SK-N-SH (cell line): ENCODE data around the gene TULP4. TPM values are rescaled to one million over a fixed set of nuclear protein-coding genes. Genes with fewer than 3 reads are reported as not detected.

ENCODE experiments used
- CTCF ChIA-PET: fragments of 300-600, 350-600 bp; formaldehyde crosslinking; extraction: SDS; loops from one replicate; lab custom pipeline; 2021; lab: Yijun Ruan, JAX
- POLR2A ChIA-PET: fragments of 350-600 bp; sonication (Branson Sonifier 250); formaldehyde crosslinking; extraction: SDS; loops from one replicate; lab custom pipeline; 2020; ENCODE audit warnings: antibody characterized with exemption, inconsistent platforms; lab: Yijun Ruan, JAX
- DNase-seq: peaks from one replicate; pipeline ENCODE4 v3.0.0; 2012
- H2AFZ ChIP-seq: fragments of 200-600 bp; sonication (generic); 2 replicates; pipeline ENCODE4 v1.8.1; 2016; ENCODE audit warnings: antibody characterized with exemption, mild to moderate bottlenecking, low read depth
- H3F3A ChIP-seq: fragments of 200-600 bp; sonication (generic); replicated peaks from 2 replicates; pipeline ENCODE3; 2016; ENCODE audit warnings: antibody characterized with exemption, mild to moderate bottlenecking; ENCODE audit not compliant: insufficient read depth
- H3K27ac ChIP-seq, 2 experiments: fragments of 200-500 bp in 1 of 2; fragments of 200-600 bp in 1 of 2; sonication (Bioruptor generic) in 1 of 2; sonication (generic), shearing (Covaris generic) in 1 of 2; 2 replicates each; pipeline versions ENCODE4 v1.5.1 to v1.6.1; 2014 to 2016; ENCODE audit warnings: low read depth in 2 of 2, inconsistent platforms in 1 of 2, low read length in 1 of 2, mild to moderate bottlenecking in 1 of 2, mixed read lengths in 1 of 2
- H3K27me3 ChIP-seq: fragments of 200-600 bp; sonication (generic), shearing (Covaris generic); 2 replicates; pipeline ENCODE4 v1.6.1; 2016; ENCODE audit warnings: mixed run types; ENCODE audit not compliant: insufficient read depth
- H3K36me3 ChIP-seq, 2 experiments: fragments of 200-500 bp in 1 of 2; fragments of 200-600 bp in 1 of 2; sonication (Bioruptor generic) in 1 of 2; sonication (generic) in 1 of 2; replicated peaks in 1 of 2; 2 replicates each; pipeline versions ENCODE3 to v1.5.1; 2014 to 2016; ENCODE audit warnings: low read length in 1 of 2, mild to moderate bottlenecking in 1 of 2; ENCODE audit not compliant: insufficient read depth in 2 of 2, control insufficient read depth in 1 of 2
- H3K4me1 ChIP-seq, 2 experiments: fragments of 200-500 bp in 1 of 2; fragments of 200-600 bp in 1 of 2; sonication (Bioruptor generic) in 1 of 2; sonication (generic), shearing (Covaris generic) in 1 of 2; 2 replicates each; pipeline versions ENCODE4 v1.5.1 to v1.6.1; 2014 to 2016; ENCODE audit warnings: low read depth in 1 of 2, low read length in 1 of 2, mixed run types in 1 of 2; ENCODE audit not compliant: insufficient read depth in 2 of 2, control insufficient read depth in 1 of 2
- H3K4me2 ChIP-seq: fragments of 200-600 bp; sonication (generic), shearing (Covaris generic); 2 replicates; pipeline ENCODE4 v1.6.1; 2017; ENCODE audit warnings: mixed run types
- H3K4me3 ChIP-seq, 2 experiments: fragments of 200-500 bp in 1 of 2; fragments of 200-600 bp in 1 of 2; sonication (Bioruptor generic) in 1 of 2; sonication (generic), shearing (Covaris generic) in 1 of 2; 2 replicates each; pipeline versions ENCODE4 v1.5.1 to v1.8.1; 2014 to 2016; ENCODE audit warnings: low read depth in 2 of 2, inconsistent platforms in 1 of 2, low read length in 1 of 2, mild to moderate bottlenecking in 1 of 2, mixed read lengths in 1 of 2, moderate library complexity in 1 of 2
- H3K79me2 ChIP-seq: fragments of 200-600 bp; sonication (generic); 2 replicates; pipeline ENCODE4 v1.8.1; 2017; ENCODE audit warnings: mild to moderate bottlenecking; ENCODE audit not compliant: insufficient read depth
- H3K9ac ChIP-seq: fragments of 200-600 bp; sonication (generic); 2 replicates; pipeline ENCODE4 v1.6.1; 2017; ENCODE audit warnings: mixed run types
- H3K9me2 ChIP-seq: fragments of 200-600 bp; sonication (generic); 2 replicates; pipeline ENCODE4 v1.6.1; 2017; ENCODE audit warnings: mixed run types
- H3K9me3 ChIP-seq: fragments of 200-600 bp; sonication (generic); 2 replicates; pipeline ENCODE4 v1.6.1; 2017; ENCODE audit warnings: mixed run types, mild to moderate bottlenecking, moderate library complexity
- H4K20me1 ChIP-seq: fragments of 200-600 bp; sonication (generic); 2 replicates; pipeline ENCODE4 v1.6.1; 2017; ENCODE audit warnings: mild to moderate bottlenecking, mixed run types; ENCODE audit not compliant: insufficient read depth
- CHD2 ChIP-seq: fragments of 150-350 bp; IDR thresholded peaks from 2 replicates; pipeline ENCODE4 v1.6.1; 2018; ENCODE audit warnings: low read length; ENCODE audit not compliant: partially characterized antibody
- EP300 ChIP-seq, 2 experiments: IDR thresholded peaks; 2 replicates each; pipeline versions ENCODE4 v1.4.0 to v1.6.1; 2012; ENCODE audit warnings: borderline replicate concordance in 1 of 2, low read depth in 1 of 2, low read length in 1 of 2
- FOSL2 ChIP-seq: IDR thresholded peaks from 2 replicates; pipeline ENCODE4 v1.4.0; 2012; ENCODE audit warnings: low read depth, mild to moderate bottlenecking, moderate library complexity, borderline replicate concordance
- FOXJ3 ChIP-seq: sonication (generic); formaldehyde crosslinking; IDR thresholded peaks from 2 replicates; pipeline ENCODE4 v1.5.1; 2020; ENCODE audit warnings: mild to moderate bottlenecking, missing genetic modification reagents
- GABPA ChIP-seq: IDR thresholded peaks from 2 replicates; pipeline ENCODE4 v1.4.0; 2012; ENCODE audit warnings: low read depth, mild to moderate bottlenecking
- GATA2 ChIP-seq: sonication (generic); formaldehyde crosslinking; IDR thresholded peaks from 2 replicates; pipeline ENCODE4 v1.5.0; 2020; ENCODE audit warnings: mild to moderate bottlenecking, missing genetic modification reagents
- JUND ChIP-seq: IDR thresholded peaks from 2 replicates; pipeline ENCODE4 v1.4.0; 2012
- MAX ChIP-seq: IDR thresholded peaks from 2 replicates; pipeline ENCODE4 v1.4.0; 2012; ENCODE audit warnings: low read depth
- MEF2A ChIP-seq: IDR thresholded peaks from 2 replicates; pipeline ENCODE4 v1.4.0; 2012; ENCODE audit warnings: low read depth, borderline replicate concordance
- NFIC ChIP-seq: IDR thresholded peaks from 2 replicates; pipeline ENCODE4 v1.4.0; 2012; ENCODE audit warnings: borderline replicate concordance
- PBX3 ChIP-seq: IDR thresholded peaks from 2 replicates; pipeline ENCODE4; 2012
- POLR2AphosphoS5 ChIP-seq: IDR thresholded peaks from 2 replicates; pipeline ENCODE4 v1.6.1; 2012; ENCODE audit warnings: low read depth, low read length
- SIN3A ChIP-seq: IDR thresholded peaks from 2 replicates; pipeline ENCODE4 v1.6.1; 2012; ENCODE audit warnings: low read depth, mild to moderate bottlenecking, low read length, moderate library complexity, borderline replicate concordance
- TCF12 ChIP-seq: IDR thresholded peaks from 2 replicates; pipeline ENCODE4 v1.4.0; 2012
- USF1 ChIP-seq: IDR thresholded peaks from 2 replicates; pipeline ENCODE4 v1.4.0; 2012; ENCODE audit warnings: low read depth, borderline replicate concordance
- YY1 ChIP-seq: IDR thresholded peaks from 2 replicates; pipeline ENCODE4 v1.4.0; 2012; ENCODE audit warnings: low read depth, mild to moderate bottlenecking
- WGBS: methylation state at CpG from one replicate; pipeline ENCODE4 v1.1.6; 2017; ENCODE audit warnings: low lambda C conversion rate; 5-methylcytosine and 5-hydroxymethylcytosine counted together
- polyA plus RNA-seq, 3 experiments: library from polyadenylated mRNA; depleted of rRNA; stranded (reverse); fragments of >200 nt; gene quantifications; 2 replicates each; pipeline ENCODE4 v1.2.3, GENCODE V29; 2012
- TF ChIP-seq, protein P1 (sequence below): fragments of 150-350 bp; IDR thresholded peaks from 2 replicates; pipeline ENCODE4 v1.6.1; 2017; ENCODE audit warnings: antibody characterized with exemption, low read length, low read depth, borderline replicate concordance
- TF ChIP-seq, protein P2 (sequence below): IDR thresholded peaks from 2 replicates; pipeline ENCODE4 v1.6.1; 2012; ENCODE audit warnings: mild to moderate bottlenecking, low read depth, low read length, moderate library complexity

Gene TULP4
- polyA plus RNA-seq, 1 of the 3 experiments (the other 2 are of a cell fraction), result 5.9 TPM

DNA sequence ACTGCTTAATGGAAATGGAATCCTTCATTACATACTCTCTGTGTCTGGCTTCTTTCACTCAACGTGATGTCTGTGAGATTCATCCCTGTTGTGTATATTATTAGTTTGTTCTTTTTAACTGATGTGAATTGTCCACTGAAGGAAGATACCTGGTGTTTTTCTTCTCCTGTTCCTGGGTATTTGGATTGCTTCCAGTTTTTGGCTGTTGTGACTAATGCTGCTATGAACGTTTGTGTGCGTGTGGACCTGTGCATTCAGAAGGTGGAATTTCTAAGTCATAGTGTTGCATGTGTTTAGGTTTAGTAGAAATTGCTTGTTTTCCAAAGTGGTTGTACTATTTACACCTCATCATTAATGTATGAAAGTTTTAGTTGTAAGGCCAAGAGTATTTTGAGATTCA, 3.8 kb downstream of the TULP4 start:
- H3K9me2 ChIP-seq, result no peaks in the 10 kb centered on the region
- H3K27ac ChIP-seq, result no peak overlapping the region
- H3K9ac ChIP-seq, result no peak overlapping the region
- no peak for DNase-seq
- peaks cover 0 to 2% of the 10 kb centered on the region in 2 experiments; a peak in 3 of 4 replicates for H3K4me1 ChIP-seq
- peaks cover 58% of the 10 kb centered on the region for H3K79me2 ChIP-seq
- no peak overlapping the region for H3K4me3 ChIP-seq
- H4K20me1 ChIP-seq, result peaks cover 4% of the 10 kb centered on the region; the same call in 1 of the 2 replicates
- POLR2A ChIA-PET, result no interaction called here
- H2AFZ ChIP-seq, result no peak overlapping the region
- no peaks in the 10 kb centered on the region for H3F3A ChIP-seq
- WGBS, result 66% methylated on average over 3 of the region's 3 CpGs
- TF ChIP-seq SIN3A, result no peak
- TF ChIP-seq, protein P1, sequence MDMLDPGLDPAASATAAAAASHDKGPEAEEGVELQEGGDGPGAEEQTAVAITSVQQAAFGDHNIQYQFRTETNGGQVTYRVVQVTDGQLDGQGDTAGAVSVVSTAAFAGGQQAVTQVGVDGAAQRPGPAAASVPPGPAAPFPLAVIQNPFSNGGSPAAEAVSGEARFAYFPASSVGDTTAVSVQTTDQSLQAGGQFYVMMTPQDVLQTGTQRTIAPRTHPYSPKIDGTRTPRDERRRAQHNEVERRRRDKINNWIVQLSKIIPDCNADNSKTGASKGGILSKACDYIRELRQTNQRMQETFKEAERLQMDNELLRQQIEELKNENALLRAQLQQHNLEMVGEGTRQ, result no peak
- TF ChIP-seq, protein P2, sequence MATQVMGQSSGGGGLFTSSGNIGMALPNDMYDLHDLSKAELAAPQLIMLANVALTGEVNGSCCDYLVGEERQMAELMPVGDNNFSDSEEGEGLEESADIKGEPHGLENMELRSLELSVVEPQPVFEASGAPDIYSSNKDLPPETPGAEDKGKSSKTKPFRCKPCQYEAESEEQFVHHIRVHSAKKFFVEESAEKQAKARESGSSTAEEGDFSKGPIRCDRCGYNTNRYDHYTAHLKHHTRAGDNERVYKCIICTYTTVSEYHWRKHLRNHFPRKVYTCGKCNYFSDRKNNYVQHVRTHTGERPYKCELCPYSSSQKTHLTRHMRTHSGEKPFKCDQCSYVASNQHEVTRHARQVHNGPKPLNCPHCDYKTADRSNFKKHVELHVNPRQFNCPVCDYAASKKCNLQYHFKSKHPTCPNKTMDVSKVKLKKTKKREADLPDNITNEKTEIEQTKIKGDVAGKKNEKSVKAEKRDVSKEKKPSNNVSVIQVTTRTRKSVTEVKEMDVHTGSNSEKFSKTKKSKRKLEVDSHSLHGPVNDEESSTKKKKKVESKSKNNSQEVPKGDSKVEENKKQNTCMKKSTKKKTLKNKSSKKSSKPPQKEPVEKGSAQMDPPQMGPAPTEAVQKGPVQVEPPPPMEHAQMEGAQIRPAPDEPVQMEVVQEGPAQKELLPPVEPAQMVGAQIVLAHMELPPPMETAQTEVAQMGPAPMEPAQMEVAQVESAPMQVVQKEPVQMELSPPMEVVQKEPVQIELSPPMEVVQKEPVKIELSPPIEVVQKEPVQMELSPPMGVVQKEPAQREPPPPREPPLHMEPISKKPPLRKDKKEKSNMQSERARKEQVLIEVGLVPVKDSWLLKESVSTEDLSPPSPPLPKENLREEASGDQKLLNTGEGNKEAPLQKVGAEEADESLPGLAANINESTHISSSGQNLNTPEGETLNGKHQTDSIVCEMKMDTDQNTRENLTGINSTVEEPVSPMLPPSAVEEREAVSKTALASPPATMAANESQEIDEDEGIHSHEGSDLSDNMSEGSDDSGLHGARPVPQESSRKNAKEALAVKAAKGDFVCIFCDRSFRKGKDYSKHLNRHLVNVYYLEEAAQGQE, result no peak
- no peak for TF ChIP-seq YY1
- TF ChIP-seq USF1, result no peak
- TF ChIP-seq CHD2, result no peak
- TF ChIP-seq GABPA, result no peak
- no peak for TF ChIP-seq MEF2A
- no peak for TF ChIP-seq FOSL2
- no peak for TF ChIP-seq EP300 (IDR thresholded peaks at IDR 0.05; ENCODE audit: borderline replicate concordance in 1 of 2, low read depth in 1 of 2, low read length in 1 of 2)
- TF ChIP-seq, all 33 proteins: peak for 0
- H3K9me3 ChIP-seq, result no peaks in the 10 kb centered on the region
- H3K4me2 ChIP-seq, result no peak overlapping the region
- CTCF ChIA-PET, result no interaction called here
- H3K27me3 ChIP-seq, result no peaks in the 10 kb centered on the region
- peaks cover 22 to 38% of the 10 kb centered on the region in 2 experiments for H3K36me3 ChIP-seq

- Histone ChIP-seq H4K20me1 (peaks cover 23% of the 10 kb centered on the region; the same call in 1 of the 2 replicates), H2AFZ (no peak overlapping the region), H3K79me2 (peaks cover 80% of the 10 kb centered on the region), H3K36me3 (peaks cover 0 to under 1% of the 10 kb centered on the region in 2 experiments), H3K27ac (peak overlapping the region in 1 of 2 experiments; percentile 72; a peak in 3 of 4 replicates), H3K9ac (no peak overlapping the region), H3F3A (peaks cover 19% of the 10 kb centered on the region), H3K4me3 (no peak overlapping the region), H3K27me3 (no peaks in the 10 kb centered on the region)
- no peak for DNase-seq
- peak; percentile 81 for TF ChIP-seq PBX3
- TF ChIP-seq USF1, result no peak
- peak; percentile 71 for TF ChIP-seq TCF12
- TF ChIP-seq FOSL2, result peak; percentile 45; the same call in 1 of the 2 replicates
- TF ChIP-seq GATA2 (CRISPR knock-in tag), result no peak
- peak; percentile 85 for TF ChIP-seq NFIC
- TF ChIP-seq JUND, result peak; percentile 56; the same call in 1 of the 2 replicates
- peak; percentile 20; the same call in 1 of the 2 replicates for TF ChIP-seq POLR2AphosphoS5
- no peak for TF ChIP-seq FOXJ3 (CRISPR knock-in tag)
- TF ChIP-seq MAX, result no peak
- TF ChIP-seq EP300 (IDR thresholded peaks at IDR 0.05; ENCODE audit: borderline replicate concordance in 1 of 2, low read depth in 1 of 2, low read length in 1 of 2), result peak; percentile 48 to 50; a peak in 2 of 4 replicates
- TF ChIP-seq SIN3A, result no peak
- TF ChIP-seq, all 33 proteins: peak for 7
- Histone ChIP-seq H3K9me3 (no peaks in the 10 kb centered on the region), H3K9me2 (no peaks in the 10 kb centered on the region), H3K4me1 (peaks cover 20 to 23% of the 10 kb centered on the region in 2 experiments), H3K4me2 (peak overlapping the region; percentile 31)
- ChIA-PET CTCF (interaction anchor here (1.1 kb wide), 1 partner anchor 15 kb away, joined by 3 read pairs; no protein-coding TSS in a partner anchor), POLR2A (no interaction called here)
These were observed 9.7 kb downstream of the TULP4 start for GRCh38 chr6:158321960-158322359.
